ENCODE data around the gene AGER. TPM values are rescaled to one million over a fixed set of nuclear protein-coding genes. Genes with fewer than 3 reads are reported as not detected.
"Not testable (repeated sequence)": the region's sequence is repeated elsewhere in the genome, so short reads cannot be mapped to it uniquely, and the experiment has no call there.

The AGER gene
- 8.0 TPM for polyA plus RNA-seq (ENCODE audit: insufficient read length)

GRCh38 chr6:32184084-32184640 lies at the start of gene AGER:
Gene AGER (minus strand): TSS chr6:32184253. CDS start chr6:32184222, 31 bp downstream.
- DNase-seq (ENCODE audit: low read depth), result no peak

GRCh38 chr6:32226434-32226833 lies 42.4 kb upstream of the AGER start:
- no peak for DNase-seq (ENCODE audit: low read depth)

- no peak for DNase-seq (ENCODE audit: low read depth)
Measured at GRCh38 chr6:32224696-32225095, 40.6 kb upstream of the AGER start.

GRCh38 chr6:32223258-32224235 lies 39.5 kb upstream of the AGER start, which contains the start of gene NOTCH4:
Gene NOTCH4 (minus strand): TSS chr6:32224067. CDS start chr6:32223928, 139 bp downstream.
- DNase-seq (ENCODE audit: low read depth), result no peak

GRCh38 chr6:32222333-32223230 lies 38.5 kb upstream of the AGER start:
- no peak for DNase-seq (ENCODE audit: low read depth)

GRCh38 chr6:32220021-32220420 lies 36.0 kb upstream of the AGER start:
- no peak for DNase-seq (ENCODE audit: low read depth)

- DNase-seq (ENCODE audit: low read depth), result no peak
Measured at GRCh38 chr6:32218167-32218566, 34.1 kb upstream of the AGER start.

- DNase-seq (ENCODE audit: low read depth), result no peak
Measured at GRCh38 chr6:32216998-32217397, 32.9 kb upstream of the AGER start.

- DNase-seq (ENCODE audit: low read depth), result no peak
Measured at GRCh38 chr6:32216285-32216684, 32.2 kb upstream of the AGER start.

GRCh38 chr6:32215617-32216016 lies 31.6 kb upstream of the AGER start:
- no peak for DNase-seq (ENCODE audit: low read depth)

GRCh38 chr6:32214126-32214525 lies 30.1 kb upstream of the AGER start:
- DNase-seq (ENCODE audit: low read depth), result no peak

- no peak for DNase-seq (ENCODE audit: low read depth)
Measured at GRCh38 chr6:32213649-32214048, 29.6 kb upstream of the AGER start.

GRCh38 chr6:32212076-32212760 lies 28.2 kb upstream of the AGER start:
- DNase-seq (ENCODE audit: low read depth), result no peak

- DNase-seq (ENCODE audit: low read depth), result not testable (repeated sequence)
Measured at GRCh38 chr6:32211432-32211831, 27.4 kb upstream of the AGER start.

- no peak for DNase-seq (ENCODE audit: low read depth)
Measured at GRCh38 chr6:32210191-32210601, 26.1 kb upstream of the AGER start.

- no peak for DNase-seq (ENCODE audit: low read depth)
Measured at GRCh38 chr6:32208996-32209395, 24.9 kb upstream of the AGER start.

- no peak for DNase-seq (ENCODE audit: low read depth)
Measured at GRCh38 chr6:32204268-32204715, 20.2 kb upstream of the AGER start.

GRCh38 chr6:32203426-32204267 lies 19.6 kb upstream of the AGER start:
- DNase-seq (ENCODE audit: low read depth), result no peak

- DNase-seq (ENCODE audit: low read depth), result no peak
Measured at GRCh38 chr6:32202186-32202585, 18.1 kb upstream of the AGER start.

All from forelimb muscle (tissue), 1 donor.